Stimulated activated CD8-positive, alpha-beta memory T cell treated with anti-CD3 and anti-CD28 coated beads, Interleukin-7, amount 100 ng/mL, for 1 hour (primary cell): ENCODE results near the gene CNTN5.

Experiments
- DNase-seq, 2 donors: peaks; one replicate each; pipeline ENCODE4 v3.0.0-alpha.2; 2020; ENCODE audit warnings: low read depth in 2 of 2

The CNTN5 gene

GRCh38 chr11:99170591-99170990 is 149.8 kb downstream of the CNTN5 start:
- no peak for DNase-seq

GRCh38 chr11:99171330-99171729 is 150.6 kb downstream of the CNTN5 start:
- no peak for DNase-seq

GRCh38 chr11:99176430-99176829 is 155.7 kb downstream of the CNTN5 start:
- no peak for DNase-seq

GRCh38 chr11:99177446-99177845 is 156.7 kb downstream of the CNTN5 start:
- no peak for DNase-seq

- DNase-seq, result no peak
Measured at GRCh38 chr11:99184146-99184545, 163.4 kb downstream of the CNTN5 start.

- no peak for DNase-seq
Measured at GRCh38 chr11:99188221-99188620, 167.5 kb downstream of the CNTN5 start.

- no peak for DNase-seq
Measured at GRCh38 chr11:99192716-99193115, 172.0 kb downstream of the CNTN5 start.

GRCh38 chr11:99197477-99197876 is 176.7 kb downstream of the CNTN5 start:
- no peak for DNase-seq

- DNase-seq, result no peak
Measured at GRCh38 chr11:99198215-99198614, 177.5 kb downstream of the CNTN5 start.

GRCh38 chr11:99199341-99199740 is 178.6 kb downstream of the CNTN5 start:
- no peak for DNase-seq

- no peak for DNase-seq
Measured at GRCh38 chr11:99200720-99201119, 180.0 kb downstream of the CNTN5 start.

- no peak for DNase-seq
Measured at GRCh38 chr11:99208813-99209212, 188.1 kb downstream of the CNTN5 start.

- DNase-seq, result no peak
Measured at GRCh38 chr11:99229544-99229943, 208.8 kb downstream of the CNTN5 start.

- no peak for DNase-seq
Measured at GRCh38 chr11:99234534-99234933, 213.8 kb downstream of the CNTN5 start.

- DNase-seq, result no peak
Measured at GRCh38 chr11:99238401-99238800, 217.7 kb downstream of the CNTN5 start.

- no peak for DNase-seq
Measured at GRCh38 chr11:99240192-99241030, 219.7 kb downstream of the CNTN5 start.

- no peak for DNase-seq
Measured at GRCh38 chr11:99241066-99241465, 220.3 kb downstream of the CNTN5 start.

GRCh38 chr11:99244613-99245012 is 223.9 kb downstream of the CNTN5 start:
- DNase-seq, result no peak

GRCh38 chr11:99246199-99246598 is 225.4 kb downstream of the CNTN5 start:
- DNase-seq, result no peak

- no peak for DNase-seq
Measured at GRCh38 chr11:99256614-99257013, 235.9 kb downstream of the CNTN5 start.

- no peak for DNase-seq
Measured at GRCh38 chr11:99257131-99257530, 236.4 kb downstream of the CNTN5 start.

GRCh38 chr11:99260696-99261095 is 239.9 kb downstream of the CNTN5 start:
- no peak for DNase-seq

- no peak for DNase-seq
Measured at GRCh38 chr11:99268886-99269285, 248.1 kb downstream of the CNTN5 start.

GRCh38 chr11:99271527-99271926 is 250.8 kb downstream of the CNTN5 start:
- no peak for DNase-seq
